NCI-H510A treated with DMSO at 0.1 percent for 48 hours (cell line): ENCODE data around the gene KIF20B.
"Not testable (repeated sequence)": the region's sequence is repeated elsewhere in the genome, so short reads cannot be mapped to it uniquely, and the experiment has no call there.

Experiments used
- DNase-seq: peaks from one replicate; lab custom pipeline; 2025; lab: John Stamatoyannopoulos, UW

Gene KIF20B

GRCh38 chr10:89783406-89783805 lies 82.0 kb downstream of the KIF20B start:
- no peak for DNase-seq

GRCh38 chr10:89785095-89785494 lies 83.7 kb downstream of the KIF20B start:
- no peak for DNase-seq

GRCh38 chr10:89789188-89789877 lies 87.9 kb downstream of the KIF20B start:
- no peak for DNase-seq

- DNase-seq = no peak
Observed at GRCh38 chr10:89792187-89792586, 90.8 kb downstream of the KIF20B start.

- peak; percentile 74 for DNase-seq
Observed at GRCh38 chr10:89793649-89794254, 92.4 kb downstream of the KIF20B start.

GRCh38 chr10:89795840-89796239 lies 94.5 kb downstream of the KIF20B start:
- DNase-seq = no peak

GRCh38 chr10:89798092-89798491 lies 96.7 kb downstream of the KIF20B start:
- DNase-seq = no peak

GRCh38 chr10:89799573-89799972 lies 98.2 kb downstream of the KIF20B start:
- no peak for DNase-seq

- DNase-seq = no peak
Observed at GRCh38 chr10:89805599-89806013, 104.2 kb downstream of the KIF20B start.

GRCh38 chr10:89808842-89809241 lies 107.5 kb downstream of the KIF20B start:
- DNase-seq = no peak

GRCh38 chr10:89809766-89810165 lies 108.4 kb downstream of the KIF20B start:
- no peak for DNase-seq

- DNase-seq = no peak
Observed at GRCh38 chr10:89810908-89811525, 109.6 kb downstream of the KIF20B start.

- no peak for DNase-seq
Observed at GRCh38 chr10:89813546-89813945, 112.2 kb downstream of the KIF20B start.

GRCh38 chr10:89814278-89814677 lies 112.9 kb downstream of the KIF20B start:
- DNase-seq = no peak

- no peak for DNase-seq
Observed at GRCh38 chr10:89815049-89815853, 113.9 kb downstream of the KIF20B start.

- DNase-seq = not testable (repeated sequence)
Observed at GRCh38 chr10:89819008-89819407, 117.6 kb downstream of the KIF20B start.
